ENCODE results near the gene ST3GAL3.

The ST3GAL3 gene

GRCh38 chr1:43872280-43872679 is 164.9 kb downstream of the ST3GAL3 start:
- no peaks in the 10 kb centered on the region for H3K27me3 ChIP-seq (replicated peaks; ENCODE audit: control insufficient read depth, insufficient read depth, low read length)
- H3K4me3 ChIP-seq (ENCODE audit: low read length): no peak overlapping the region
- H3K9ac ChIP-seq (ENCODE audit: low read length): no peak overlapping the region
- peaks cover 24% of the 10 kb centered on the region for H3K4me1 ChIP-seq (ENCODE audit: control insufficient read depth, insufficient read depth, low read length)
- DNase-seq (ENCODE audit: low read depth): no peak
- H3K36me3 ChIP-seq (ENCODE audit: control insufficient read depth, insufficient read depth, low read length, severe bottlenecking): no peaks in the 10 kb centered on the region
- no peaks in the 10 kb centered on the region for H3K9me3 ChIP-seq (ENCODE audit: control insufficient read depth, low read length)

- H3K4me3 ChIP-seq (ENCODE audit: low read length): no peak overlapping the region
- H3K9me3 ChIP-seq (ENCODE audit: control insufficient read depth, low read length): no peaks in the 10 kb centered on the region
- peak; percentile 64 for DNase-seq (ENCODE audit: low read depth)
- no peaks in the 10 kb centered on the region for H3K36me3 ChIP-seq (ENCODE audit: control insufficient read depth, insufficient read depth, low read length, severe bottlenecking)
- no peaks in the 10 kb centered on the region for H3K27me3 ChIP-seq (replicated peaks; ENCODE audit: control insufficient read depth, insufficient read depth, low read length)
- no peak overlapping the region for H3K9ac ChIP-seq (ENCODE audit: low read length)
- H3K4me1 ChIP-seq (ENCODE audit: control insufficient read depth, insufficient read depth, low read length): peaks cover 16% of the 10 kb centered on the region
Measured at GRCh38 chr1:43873851-43874250, 166.5 kb downstream of the ST3GAL3 start.

GRCh38 chr1:43874716-43875115 is 167.4 kb downstream of the ST3GAL3 start:
- H3K36me3 ChIP-seq (ENCODE audit: control insufficient read depth, insufficient read depth, low read length, severe bottlenecking): no peaks in the 10 kb centered on the region
- H3K4me1 ChIP-seq (ENCODE audit: control insufficient read depth, insufficient read depth, low read length): peaks cover 16% of the 10 kb centered on the region
- no peaks in the 10 kb centered on the region for H3K27me3 ChIP-seq (replicated peaks; ENCODE audit: control insufficient read depth, insufficient read depth, low read length)
- no peak for DNase-seq (ENCODE audit: low read depth)
- no peaks in the 10 kb centered on the region for H3K9me3 ChIP-seq (ENCODE audit: control insufficient read depth, low read length)
- no peak overlapping the region for H3K9ac ChIP-seq (ENCODE audit: low read length)
- no peak overlapping the region for H3K4me3 ChIP-seq (ENCODE audit: low read length)

- H3K4me3 ChIP-seq (ENCODE audit: low read length): no peak overlapping the region
- no peaks in the 10 kb centered on the region for H3K36me3 ChIP-seq (ENCODE audit: control insufficient read depth, insufficient read depth, low read length, severe bottlenecking)
- H3K9ac ChIP-seq (ENCODE audit: low read length): no peak overlapping the region
- peaks cover 19% of the 10 kb centered on the region for H3K4me1 ChIP-seq (ENCODE audit: control insufficient read depth, insufficient read depth, low read length)
- H3K9me3 ChIP-seq (ENCODE audit: control insufficient read depth, low read length): no peaks in the 10 kb centered on the region
- DNase-seq (ENCODE audit: low read depth): no peak
- no peaks in the 10 kb centered on the region for H3K27me3 ChIP-seq (replicated peaks; ENCODE audit: control insufficient read depth, insufficient read depth, low read length)
Measured at GRCh38 chr1:43875331-43875730, 168.0 kb downstream of the ST3GAL3 start.

GRCh38 chr1:43877101-43877500 is 169.8 kb downstream of the ST3GAL3 start:
- H3K36me3 ChIP-seq (ENCODE audit: control insufficient read depth, insufficient read depth, low read length, severe bottlenecking): no peaks in the 10 kb centered on the region
- peaks cover 19% of the 10 kb centered on the region for H3K4me1 ChIP-seq (ENCODE audit: control insufficient read depth, insufficient read depth, low read length)
- H3K4me3 ChIP-seq (ENCODE audit: low read length): no peak overlapping the region
- no peaks in the 10 kb centered on the region for H3K27me3 ChIP-seq (replicated peaks; ENCODE audit: control insufficient read depth, insufficient read depth, low read length)
- no peaks in the 10 kb centered on the region for H3K9me3 ChIP-seq (ENCODE audit: control insufficient read depth, low read length)
- no peak for DNase-seq (ENCODE audit: low read depth)
- H3K9ac ChIP-seq (ENCODE audit: low read length): no peak overlapping the region

- Histone ChIP-seq H3K9me3 (ENCODE audit: control insufficient read depth, low read length) (no peaks in the 10 kb centered on the region), H3K4me3 (ENCODE audit: low read length) (no peak overlapping the region), H3K36me3 (ENCODE audit: control insufficient read depth, insufficient read depth, low read length, severe bottlenecking) (no peaks in the 10 kb centered on the region), H3K27me3 (replicated peaks; ENCODE audit: control insufficient read depth, insufficient read depth, low read length) (no peaks in the 10 kb centered on the region), H3K9ac (ENCODE audit: low read length) (no peak overlapping the region), H3K4me1 (ENCODE audit: control insufficient read depth, insufficient read depth, low read length) (peaks cover 19% of the 10 kb centered on the region)
- DNase-seq (ENCODE audit: low read depth): no peak
Measured at GRCh38 chr1:43878440-43878839, 171.1 kb downstream of the ST3GAL3 start.

- H3K9ac ChIP-seq (ENCODE audit: low read length): no peak overlapping the region
- H3K27me3 ChIP-seq (replicated peaks; ENCODE audit: control insufficient read depth, insufficient read depth, low read length): no peaks in the 10 kb centered on the region
- peaks cover 18% of the 10 kb centered on the region for H3K4me1 ChIP-seq (ENCODE audit: control insufficient read depth, insufficient read depth, low read length)
- no peak for DNase-seq (ENCODE audit: low read depth)
- no peaks in the 10 kb centered on the region for H3K36me3 ChIP-seq (ENCODE audit: control insufficient read depth, insufficient read depth, low read length, severe bottlenecking)
- no peak overlapping the region for H3K4me3 ChIP-seq (ENCODE audit: low read length)
- no peaks in the 10 kb centered on the region for H3K9me3 ChIP-seq (ENCODE audit: control insufficient read depth, low read length)
Measured at GRCh38 chr1:43878854-43879253, 171.5 kb downstream of the ST3GAL3 start.

- peak; percentile 32 for DNase-seq (ENCODE audit: low read depth)
Measured at GRCh38 chr1:43879414-43879813, 172.1 kb downstream of the ST3GAL3 start.

GRCh38 chr1:43879996-43880395 is 172.7 kb downstream of the ST3GAL3 start:
- Histone ChIP-seq H3K9me3 (ENCODE audit: control insufficient read depth, low read length) (no peaks in the 10 kb centered on the region), H3K4me1 (ENCODE audit: control insufficient read depth, insufficient read depth, low read length) (peaks cover 11% of the 10 kb centered on the region), H3K4me3 (ENCODE audit: low read length) (no peak overlapping the region), H3K27me3 (replicated peaks; ENCODE audit: control insufficient read depth, insufficient read depth, low read length) (no peaks in the 10 kb centered on the region), H3K36me3 (ENCODE audit: control insufficient read depth, insufficient read depth, low read length, severe bottlenecking) (no peaks in the 10 kb centered on the region), H3K9ac (ENCODE audit: low read length) (no peak overlapping the region)
- DNase-seq (ENCODE audit: low read depth): no peak

More at GRCh38 chr1:43879414-43879813, 172.1 kb downstream of the ST3GAL3 start:
- Histone ChIP-seq H3K9ac (ENCODE audit: low read length) (no peak overlapping the region), H3K4me3 (ENCODE audit: low read length) (no peak overlapping the region), H3K9me3 (ENCODE audit: control insufficient read depth, low read length) (no peaks in the 10 kb centered on the region), H3K36me3 (ENCODE audit: control insufficient read depth, insufficient read depth, low read length, severe bottlenecking) (no peaks in the 10 kb centered on the region), H3K27me3 (replicated peaks; ENCODE audit: control insufficient read depth, insufficient read depth, low read length) (no peaks in the 10 kb centered on the region), H3K4me1 (ENCODE audit: control insufficient read depth, insufficient read depth, low read length) (peaks cover 13% of the 10 kb centered on the region)

GRCh38 chr1:43880604-43881003 is 173.3 kb downstream of the ST3GAL3 start:
- Histone ChIP-seq H3K4me1 (ENCODE audit: control insufficient read depth, insufficient read depth, low read length) (peaks cover 11% of the 10 kb centered on the region), H3K9ac (ENCODE audit: low read length) (no peak overlapping the region), H3K9me3 (ENCODE audit: control insufficient read depth, low read length) (no peaks in the 10 kb centered on the region), H3K36me3 (ENCODE audit: control insufficient read depth, insufficient read depth, low read length, severe bottlenecking) (no peaks in the 10 kb centered on the region), H3K27me3 (replicated peaks; ENCODE audit: control insufficient read depth, insufficient read depth, low read length) (no peaks in the 10 kb centered on the region), H3K4me3 (ENCODE audit: low read length) (no peak overlapping the region)
- DNase-seq (ENCODE audit: low read depth): no peak

GRCh38 chr1:43881415-43881814 is 174.1 kb downstream of the ST3GAL3 start:
- Histone ChIP-seq H3K4me3 (ENCODE audit: low read length) (no peak overlapping the region), H3K27me3 (replicated peaks; ENCODE audit: control insufficient read depth, insufficient read depth, low read length) (no peaks in the 10 kb centered on the region), H3K36me3 (ENCODE audit: control insufficient read depth, insufficient read depth, low read length, severe bottlenecking) (no peaks in the 10 kb centered on the region), H3K9ac (ENCODE audit: low read length) (no peak overlapping the region), H3K4me1 (ENCODE audit: control insufficient read depth, insufficient read depth, low read length) (peaks cover 11% of the 10 kb centered on the region), H3K9me3 (ENCODE audit: control insufficient read depth, low read length) (no peaks in the 10 kb centered on the region)
- DNase-seq (ENCODE audit: low read depth): no peak

- Histone ChIP-seq H3K4me1 (ENCODE audit: control insufficient read depth, insufficient read depth, low read length) (peaks cover 11% of the 10 kb centered on the region), H3K27me3 (replicated peaks; ENCODE audit: control insufficient read depth, insufficient read depth, low read length) (no peaks in the 10 kb centered on the region), H3K4me3 (ENCODE audit: low read length) (no peak overlapping the region), H3K36me3 (ENCODE audit: control insufficient read depth, insufficient read depth, low read length, severe bottlenecking) (no peaks in the 10 kb centered on the region), H3K9me3 (ENCODE audit: control insufficient read depth, low read length) (no peaks in the 10 kb centered on the region), H3K9ac (ENCODE audit: low read length) (no peak overlapping the region)
- DNase-seq (ENCODE audit: low read depth): no peak
Measured at GRCh38 chr1:43882763-43883162, 175.4 kb downstream of the ST3GAL3 start.

Data from adipocyte (in vitro differentiated cells).